ENCODE results near the gene XAGE2. TPM values are rescaled to one million over a fixed set of nuclear protein-coding genes. Genes with fewer than 3 reads are reported as not detected.
"Not testable (repeated sequence)": the region's sequence is repeated elsewhere in the genome, so short reads cannot be mapped to it uniquely, and the experiment has no call there.

The XAGE2 gene, protein sequence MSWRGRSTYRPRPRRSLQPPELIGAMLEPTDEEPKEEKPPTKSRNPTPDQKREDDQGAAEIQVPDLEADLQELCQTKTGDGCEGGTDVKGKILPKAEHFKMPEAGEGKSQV
- not detected in 2 replicates for total RNA-seq (2014; rRNA removed)
- not detected for polyA plus RNA-seq (2012)

DNA sequence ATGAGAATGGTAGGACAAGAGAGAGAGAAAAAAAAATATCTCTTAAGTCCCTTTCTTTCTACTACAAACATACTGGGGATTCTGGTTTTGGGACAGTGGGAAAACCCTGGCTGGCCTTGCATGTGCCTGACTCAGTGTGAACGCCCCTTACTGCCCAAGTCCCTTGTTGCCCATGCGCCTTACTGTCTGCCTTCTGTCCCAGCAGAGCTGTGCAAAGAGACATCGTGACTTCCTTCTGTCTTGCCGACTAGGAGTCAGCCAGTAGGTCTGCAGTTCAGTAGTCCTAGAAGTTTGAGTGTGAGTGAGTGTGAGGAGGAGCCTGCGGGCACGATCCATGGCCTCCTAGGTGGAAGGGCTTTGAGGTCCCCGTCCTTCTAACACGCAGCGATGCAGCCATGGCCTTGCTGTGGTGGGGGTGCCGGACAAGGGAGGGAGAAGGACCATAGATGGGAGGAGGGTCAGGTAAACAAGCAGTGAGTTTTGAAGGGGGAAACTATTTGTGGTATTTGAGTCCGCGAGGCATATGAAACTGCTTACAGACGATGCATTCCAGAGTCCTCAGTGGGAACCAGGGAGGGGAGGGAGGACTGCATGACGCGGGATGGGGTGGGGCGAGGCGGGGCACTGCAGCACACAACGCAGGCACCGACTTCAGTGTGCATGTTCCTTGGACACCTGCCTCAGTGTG lies at the start of gene XAGE2:
XAGE2 (plus strand) TSS at position 654 of the 688 bp plus-strand sequence. CDS start 994 bp downstream, outside the sequence.
- DNase-seq (ENCODE audit: low read depth) = no peak

DNA sequence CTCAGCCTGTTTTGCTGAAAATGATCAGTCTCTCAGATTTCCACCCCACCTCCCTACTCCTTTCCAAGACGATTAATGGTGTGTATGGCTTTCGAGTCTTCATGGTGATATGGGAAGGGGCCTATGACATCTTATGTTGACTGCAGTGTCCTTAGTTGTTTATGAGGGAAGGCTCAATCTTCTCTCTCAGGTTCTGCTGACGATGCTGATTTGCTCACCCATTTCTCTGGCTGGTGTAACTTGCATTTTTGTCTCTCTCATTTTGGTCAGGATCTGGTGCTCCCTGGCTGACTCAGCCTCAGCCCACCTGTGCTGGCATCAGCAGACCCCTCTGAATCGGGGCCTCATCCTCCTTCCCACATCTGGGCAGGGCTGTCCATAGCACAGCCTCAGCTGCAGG lies 31.4 kb upstream of the XAGE2 start:
- no peak for DNase-seq (ENCODE audit: low read depth)

DNA sequence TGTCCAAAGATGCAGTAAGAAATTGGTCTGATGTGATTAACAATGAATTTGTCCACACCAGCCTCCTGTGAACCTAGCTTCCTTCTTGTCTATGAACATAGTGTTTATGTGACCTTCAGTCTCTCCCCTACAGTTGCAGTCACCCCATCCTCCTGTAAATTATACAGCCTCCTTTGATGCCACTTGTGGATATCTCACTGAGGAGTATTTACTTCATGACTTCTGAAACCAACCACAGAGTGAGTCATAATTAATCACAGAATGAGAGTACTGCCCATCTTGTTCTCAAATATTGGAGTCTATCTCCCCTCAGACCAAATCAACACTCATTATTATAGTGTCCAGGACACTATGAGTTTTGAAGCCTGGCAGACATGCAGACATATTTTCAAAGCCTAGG lies 27.3 kb upstream of the XAGE2 start:
- DNase-seq (ENCODE audit: low read depth) = peak; percentile 55

DNA sequence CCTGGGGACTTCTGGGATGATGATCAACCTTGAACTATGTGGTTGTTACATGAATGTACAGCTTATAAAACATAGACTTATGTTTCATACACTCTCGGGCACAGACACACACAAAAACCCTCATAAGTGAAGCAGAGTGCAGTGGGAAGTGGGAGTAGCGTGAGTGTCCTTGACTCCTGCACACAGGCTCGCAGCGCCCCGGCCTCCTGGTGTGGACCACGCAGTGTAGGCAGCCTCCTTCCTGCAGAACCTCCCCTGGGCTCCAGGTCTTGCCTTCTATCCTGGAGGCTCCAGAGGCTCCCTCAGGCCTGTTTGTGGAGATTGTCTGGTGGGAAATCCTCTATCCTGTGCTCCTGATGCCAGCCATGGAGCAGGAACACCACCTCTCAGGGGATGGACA lies 25.7 kb upstream of the XAGE2 start:
- DNase-seq (ENCODE audit: low read depth) = not testable (repeated sequence)

DNA sequence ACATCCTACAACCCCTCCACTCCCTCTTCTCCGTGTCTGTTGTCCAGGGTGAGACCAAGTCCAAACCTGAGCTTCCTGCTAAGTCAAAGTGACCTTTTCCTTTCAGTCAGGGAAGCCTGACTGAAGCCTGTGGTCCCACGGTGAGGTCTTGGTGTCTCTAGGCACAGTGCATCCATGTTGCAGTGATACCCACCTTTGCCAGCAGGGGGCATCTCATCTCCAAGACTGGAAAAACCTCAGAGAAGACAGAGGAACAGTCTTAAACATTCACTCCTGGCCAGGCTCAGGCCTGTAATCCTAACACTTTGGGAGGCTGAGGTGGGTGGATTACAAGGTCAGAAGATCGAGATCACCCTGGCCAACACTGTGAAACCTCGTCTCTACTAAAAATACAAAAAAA lies 23.4 kb upstream of the XAGE2 start:
- DNase-seq (ENCODE audit: low read depth) = peak; percentile 38

DNA sequence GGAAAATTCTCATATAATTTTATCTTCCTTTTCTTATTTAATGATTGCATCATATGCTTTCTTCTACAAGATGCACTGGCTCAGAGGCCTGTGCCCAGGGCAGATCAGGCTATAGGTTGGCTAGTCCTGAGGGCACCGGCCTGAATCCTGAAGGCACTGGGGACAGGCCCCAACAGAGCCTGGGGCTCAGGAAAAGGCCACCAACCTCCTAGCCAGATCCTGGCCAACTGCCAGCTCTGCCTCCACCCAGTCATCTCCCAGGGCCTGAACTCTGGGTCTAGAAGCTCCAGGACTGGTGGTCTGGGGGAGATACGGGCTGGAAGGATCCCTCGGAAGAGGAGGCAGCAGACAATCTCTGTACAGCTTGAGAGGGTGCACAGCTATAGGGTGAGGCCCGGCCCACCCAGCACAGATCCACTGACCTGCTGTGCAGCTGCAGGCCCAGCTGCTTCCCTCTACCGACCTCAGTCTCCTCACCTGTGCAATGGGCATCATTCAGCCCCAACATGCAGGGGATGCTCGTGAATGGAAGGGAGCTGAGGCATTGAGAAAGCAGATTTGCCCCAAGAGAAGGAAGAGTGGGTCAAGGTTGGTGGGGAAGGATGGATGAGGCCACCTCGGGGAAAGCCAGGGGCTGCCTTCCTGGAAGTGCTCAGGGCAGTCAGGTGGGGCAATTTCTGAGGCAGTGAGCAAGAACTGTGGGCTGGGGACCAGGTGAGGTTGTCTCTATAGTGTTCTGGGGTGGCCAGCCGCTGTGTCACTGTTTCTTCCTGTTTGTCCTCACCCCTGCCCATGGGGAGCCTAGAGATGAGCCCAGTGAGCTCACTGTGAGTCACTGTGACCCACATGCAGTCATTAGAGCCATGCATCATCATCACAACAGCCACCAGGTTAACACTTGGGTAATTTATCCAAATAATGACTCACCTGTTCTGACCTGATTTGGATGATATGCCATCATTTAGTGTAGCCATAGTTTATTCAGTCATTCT lies 22.4 kb upstream of the XAGE2 start:
- peak; percentile 46 for DNase-seq (ENCODE audit: low read depth)

DNA sequence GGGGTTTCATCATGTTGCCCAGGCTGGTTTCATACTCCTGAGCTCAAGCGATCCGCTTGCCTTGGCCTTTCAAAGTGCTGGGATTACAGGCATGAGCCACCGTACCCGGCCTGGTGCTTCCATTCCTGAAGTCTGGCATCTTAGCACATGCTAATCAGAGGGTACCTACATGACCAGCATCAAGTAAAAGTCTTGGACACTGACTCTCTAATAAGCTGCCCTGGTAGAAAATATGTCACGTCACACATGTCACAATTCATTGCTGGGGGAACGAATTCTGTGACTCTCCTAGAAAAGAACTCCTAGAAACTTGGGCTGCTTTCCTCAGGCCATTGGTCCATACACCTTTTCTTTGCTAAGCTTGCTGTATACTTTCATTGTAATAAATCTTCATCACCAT lies 19.1 kb upstream of the XAGE2 start:
- no peak for DNase-seq (ENCODE audit: low read depth)

DNA sequence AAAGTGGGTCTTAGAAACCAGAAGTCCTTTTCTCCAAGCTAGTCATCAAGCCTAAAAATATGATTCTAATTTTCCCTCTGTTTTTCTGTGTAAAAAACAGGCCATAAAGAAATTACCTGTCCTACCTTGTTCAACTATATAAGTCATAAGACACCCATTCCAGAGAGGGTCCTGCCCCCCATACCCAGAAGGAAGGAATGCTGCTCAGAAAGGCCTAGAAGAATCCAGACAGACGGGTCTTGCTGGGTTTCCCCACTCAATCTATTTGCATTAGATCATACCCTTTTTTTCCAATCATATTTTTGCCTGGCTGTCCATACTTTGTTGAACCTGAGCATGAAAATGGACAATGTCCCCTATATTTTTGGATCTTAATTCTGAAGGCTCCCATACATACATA lies 16.3 kb upstream of the XAGE2 start:
- DNase-seq (ENCODE audit: low read depth) = no peak

DNA sequence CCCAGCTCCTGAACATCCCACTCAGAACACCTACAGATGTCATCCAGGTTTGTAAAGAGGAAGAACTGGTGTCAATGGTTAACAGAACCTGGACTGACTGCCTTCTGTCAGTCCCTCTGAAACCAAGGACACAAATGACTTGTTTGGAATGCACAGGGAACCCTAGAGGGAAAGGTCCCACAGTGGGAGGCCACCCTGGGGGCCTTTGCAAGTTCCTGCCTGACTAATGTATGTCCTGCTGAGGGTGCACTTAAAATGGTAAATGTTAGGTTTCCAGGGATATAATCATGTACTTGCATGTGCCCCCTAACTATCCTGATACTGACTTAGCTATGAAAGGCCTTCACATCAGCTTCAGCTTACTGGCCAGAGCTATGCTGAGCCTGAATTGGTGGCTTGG lies 15.0 kb upstream of the XAGE2 start:
- no peak for DNase-seq (ENCODE audit: low read depth)

DNA sequence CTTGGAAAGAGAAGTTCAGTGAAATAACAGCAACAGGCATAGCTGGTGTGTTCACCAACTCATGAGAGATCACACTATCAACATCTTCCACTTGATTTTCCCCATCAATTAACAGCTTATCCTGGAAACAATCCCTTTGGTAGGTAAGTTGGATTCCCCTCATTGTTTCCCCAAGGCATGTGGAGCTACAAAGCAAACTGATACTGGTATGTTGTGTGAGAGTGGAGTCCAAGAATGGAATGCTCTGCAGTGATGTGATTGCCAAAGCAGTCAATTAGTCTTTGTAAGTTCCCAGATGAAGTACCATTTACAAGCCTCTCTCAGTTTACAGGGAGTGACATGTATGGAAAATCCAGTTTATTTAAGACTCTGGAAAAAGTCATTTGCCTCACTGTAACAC lies 13.7 kb upstream of the XAGE2 start:
- DNase-seq (ENCODE audit: low read depth) = no peak

DNA sequence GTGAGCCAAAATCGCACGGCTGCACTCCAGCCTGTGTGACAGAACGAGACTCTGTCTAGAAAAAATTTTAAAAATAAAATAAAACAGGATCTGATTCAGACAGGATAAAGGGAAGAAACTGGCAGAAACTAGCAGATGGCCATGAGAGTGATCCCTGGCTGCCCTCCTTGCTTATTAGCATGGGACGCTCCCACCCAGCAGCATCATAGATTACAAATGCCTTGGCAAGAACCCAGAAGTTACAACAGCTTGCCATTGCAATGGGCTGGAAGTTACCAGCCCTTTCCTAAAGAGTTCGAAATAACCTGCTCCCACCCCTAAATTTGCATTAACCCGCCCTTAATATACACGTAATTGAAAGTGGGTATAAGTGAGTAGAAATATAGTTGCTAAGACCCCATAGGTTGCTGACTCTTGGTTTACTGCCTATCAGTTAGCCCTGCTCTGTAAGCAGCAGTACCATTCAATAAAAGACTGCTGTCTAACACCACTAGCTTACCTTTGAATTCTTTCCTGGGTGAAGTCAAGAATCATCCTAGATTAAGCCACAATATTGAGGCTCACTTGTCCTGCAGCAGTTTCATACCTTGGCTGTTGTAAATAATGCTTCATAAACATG lies 9.1 kb upstream of the XAGE2 start:
- peak; percentile 8 for DNase-seq (ENCODE audit: low read depth)

DNA sequence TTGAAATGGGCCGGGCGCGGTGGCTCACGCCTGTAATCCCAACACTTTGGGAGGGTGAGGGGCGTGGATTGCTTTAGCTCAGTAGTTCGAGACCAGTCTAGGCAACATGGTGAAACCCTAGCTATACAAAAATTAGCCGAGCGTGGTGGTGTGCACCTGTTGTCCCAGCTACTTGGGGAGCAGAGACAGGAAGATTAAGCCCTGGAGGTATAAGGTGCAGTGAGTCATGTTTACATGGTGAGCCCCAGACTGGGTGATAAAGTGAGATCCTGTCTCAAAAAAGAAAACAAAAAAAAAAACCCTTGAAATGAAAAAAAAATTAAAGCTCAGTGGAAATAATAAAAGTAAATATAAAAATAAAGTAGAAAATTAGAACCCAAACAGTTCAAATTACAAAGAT lies 6.9 kb upstream of the XAGE2 start:
- DNase-seq (ENCODE audit: low read depth) = no peak

DNA sequence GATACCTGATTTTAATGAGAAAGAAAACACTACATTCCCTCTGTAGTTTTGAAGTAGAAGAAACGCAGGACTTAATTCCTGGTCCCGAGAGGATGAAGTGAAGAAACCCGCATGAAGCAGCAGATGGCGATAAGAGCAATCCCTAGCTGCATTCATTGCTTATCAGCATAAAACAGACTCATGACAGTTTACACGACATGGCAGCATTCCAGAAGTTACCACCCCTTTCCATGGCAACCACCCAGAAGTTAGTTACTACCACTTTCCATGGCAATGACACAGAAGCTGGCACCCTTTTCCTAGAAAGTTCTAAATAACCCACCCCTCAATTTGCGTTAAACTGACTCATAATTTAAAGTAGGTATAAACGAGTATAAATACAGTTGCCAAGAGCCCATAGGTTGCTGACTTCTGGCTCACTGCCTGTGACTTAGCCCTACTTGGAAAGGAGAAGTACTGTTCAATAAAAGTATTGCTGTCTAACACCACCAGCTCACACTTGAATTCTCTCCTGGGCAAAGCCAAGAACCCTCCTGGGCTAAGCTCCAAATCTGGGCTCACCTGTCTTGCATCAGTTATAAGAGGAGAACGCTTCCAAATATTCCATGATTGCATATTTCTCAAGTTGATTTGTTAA lies 5.5 kb upstream of the XAGE2 start:
- peak; percentile 13 for DNase-seq (ENCODE audit: low read depth)

DNA sequence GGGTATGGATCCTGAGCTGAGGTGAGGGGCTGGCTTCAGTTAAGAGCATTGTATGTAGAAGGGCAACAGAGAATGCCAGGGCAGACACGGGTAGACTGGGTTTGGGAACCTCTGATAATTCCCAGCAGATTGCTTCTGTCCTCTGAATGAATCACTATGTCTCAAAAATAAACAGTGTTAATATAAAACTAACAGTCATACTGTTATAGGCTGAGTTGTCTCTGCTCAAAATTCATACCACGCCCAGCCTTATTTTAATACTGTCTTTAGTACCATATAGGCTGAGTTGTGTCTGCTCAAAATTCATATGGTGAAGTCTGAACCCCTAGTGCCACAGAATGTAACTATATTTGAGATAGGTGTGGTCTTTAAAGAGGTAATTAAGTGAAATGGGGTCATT lies 10.0 kb downstream of the XAGE2 start:
- DNase-seq (ENCODE audit: low read depth) = no peak

DNA sequence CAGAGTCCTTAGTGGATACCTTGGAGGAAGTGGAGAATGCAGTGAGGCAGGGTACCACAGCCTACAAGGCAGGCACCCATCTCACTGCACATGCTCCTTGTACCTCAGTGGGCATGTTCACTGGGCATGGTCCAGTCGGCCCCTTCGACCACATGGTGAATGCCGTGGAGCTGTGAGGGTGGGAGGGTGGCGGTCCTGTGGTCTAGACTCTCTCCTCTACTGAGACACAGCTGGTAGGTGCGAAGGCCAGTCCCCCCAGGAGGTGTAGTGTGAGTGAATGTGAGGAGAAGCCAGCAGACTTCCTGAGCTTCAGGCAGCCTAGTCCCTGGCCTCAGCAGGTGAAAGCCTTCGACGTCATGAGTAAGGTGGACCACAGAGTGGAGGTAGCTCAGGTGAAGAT lies 12.2 kb downstream of the XAGE2 start:
- DNase-seq (ENCODE audit: low read depth) = no peak

DNA sequence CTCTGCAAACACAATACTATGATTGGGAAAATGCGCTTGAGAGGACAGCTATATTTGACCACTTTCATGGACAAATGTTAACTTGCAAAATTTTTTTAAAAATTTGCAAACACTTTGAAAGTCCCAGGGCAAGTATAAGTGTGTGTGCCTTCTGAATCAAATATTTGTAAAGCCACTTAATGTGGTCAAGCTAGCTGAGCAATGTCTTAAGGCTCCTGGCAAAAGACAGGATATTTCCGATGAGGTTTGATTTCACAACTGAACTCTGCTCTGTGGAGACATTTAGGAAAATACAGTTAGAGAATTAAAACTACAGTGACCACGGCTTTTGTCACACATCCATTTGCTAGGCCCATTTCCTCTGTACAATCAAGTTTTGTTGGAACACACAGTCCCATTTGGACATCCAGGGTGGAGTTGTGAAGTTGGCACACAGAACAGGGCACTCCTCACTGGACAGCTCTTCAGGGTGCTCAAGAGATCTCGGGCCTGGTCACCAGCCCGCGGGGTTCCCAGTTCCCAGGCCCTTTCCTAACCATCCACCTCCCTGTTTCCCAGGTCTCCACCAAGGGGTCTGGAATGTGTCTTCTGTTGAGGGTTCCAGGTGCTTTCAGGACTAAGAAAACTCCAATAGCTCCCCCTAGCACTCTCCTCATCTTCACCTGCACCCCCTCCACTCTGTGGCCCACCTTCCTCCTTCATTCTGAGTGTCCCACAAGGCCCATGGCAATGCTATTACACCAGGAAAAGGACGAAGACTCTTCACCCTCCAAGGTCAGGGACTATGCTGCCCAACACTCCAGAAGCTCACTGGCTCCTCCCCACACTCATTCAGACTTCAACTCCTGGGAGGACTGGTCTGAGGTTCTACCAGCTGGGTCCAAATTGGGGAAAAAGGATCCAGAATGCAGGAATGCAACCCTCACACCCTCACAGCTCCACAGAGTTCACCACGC lies 41.9 kb downstream of the XAGE2 start:
- DNase-seq (ENCODE audit: low read depth) = no peak

DNA sequence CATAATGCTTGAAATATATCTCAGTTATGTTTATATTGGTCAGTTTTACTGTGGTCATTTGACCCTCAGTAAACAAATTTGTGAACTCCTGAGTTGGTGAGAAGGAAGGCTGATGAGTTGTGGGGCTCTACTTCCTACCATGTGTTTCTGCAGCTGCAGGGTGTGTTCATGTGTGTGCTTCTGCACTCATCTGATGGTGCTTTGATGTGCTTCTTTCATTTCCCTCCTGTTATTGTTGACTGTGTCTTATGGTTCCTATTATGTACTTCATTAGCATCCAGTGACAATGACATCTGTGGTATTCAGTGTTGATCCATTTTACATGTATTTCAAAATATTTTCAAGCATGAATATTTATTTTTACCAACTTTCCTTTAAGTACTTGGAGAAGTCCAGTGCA lies 46.5 kb downstream of the XAGE2 start:
- no peak for DNase-seq (ENCODE audit: low read depth)

DNA sequence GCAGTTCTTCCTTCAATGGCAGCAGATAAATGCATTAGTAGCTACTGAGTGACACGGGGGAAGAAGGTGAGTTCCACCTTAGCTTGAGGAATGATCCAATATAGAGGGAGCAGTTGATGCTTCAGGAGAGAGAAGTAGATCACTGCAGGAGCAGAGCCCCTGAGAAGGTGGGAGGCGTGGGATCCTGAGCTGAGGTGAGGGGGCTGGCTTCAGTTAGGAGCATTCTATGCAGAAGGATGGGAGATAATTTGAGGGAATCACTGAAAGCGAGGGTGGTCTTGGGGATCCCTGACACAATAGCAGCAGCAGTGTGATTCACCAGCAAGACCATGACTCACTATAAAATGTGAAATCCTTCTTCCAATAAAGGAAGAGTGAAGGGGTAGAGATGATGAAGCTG lies 48.0 kb downstream of the XAGE2 start:
- no peak for DNase-seq (ENCODE audit: low read depth)

DNA sequence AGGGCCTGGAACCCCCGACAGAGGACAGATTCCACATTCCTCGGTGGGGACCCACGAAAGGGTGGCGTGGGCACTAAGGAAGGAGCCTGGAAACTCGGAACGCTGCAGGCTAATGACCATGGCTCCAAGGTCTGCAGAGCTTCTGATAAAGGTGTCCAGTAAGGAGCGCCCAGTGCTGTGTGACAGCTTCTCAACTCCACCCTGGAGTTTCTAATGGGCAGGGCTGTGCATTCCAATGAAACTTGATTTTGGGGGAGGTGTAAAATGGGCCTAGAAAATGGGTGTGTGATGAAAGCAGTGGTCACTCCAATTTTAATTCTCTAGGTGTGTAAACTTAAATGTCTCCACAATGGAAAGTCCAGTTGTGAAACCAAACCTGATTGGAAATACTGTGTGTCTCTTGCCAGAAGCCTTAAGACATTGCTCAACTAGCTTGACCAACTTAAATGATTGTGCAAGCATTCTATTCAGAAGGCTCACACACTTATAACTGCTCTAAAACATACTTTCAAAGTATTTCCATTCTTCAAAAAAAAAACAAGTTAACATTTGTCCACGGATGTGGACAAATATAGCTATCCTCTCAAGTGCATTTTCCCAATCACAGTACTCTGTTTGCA lies 52.1 kb downstream of the XAGE2 start:
- DNase-seq (ENCODE audit: low read depth) = no peak

DNA sequence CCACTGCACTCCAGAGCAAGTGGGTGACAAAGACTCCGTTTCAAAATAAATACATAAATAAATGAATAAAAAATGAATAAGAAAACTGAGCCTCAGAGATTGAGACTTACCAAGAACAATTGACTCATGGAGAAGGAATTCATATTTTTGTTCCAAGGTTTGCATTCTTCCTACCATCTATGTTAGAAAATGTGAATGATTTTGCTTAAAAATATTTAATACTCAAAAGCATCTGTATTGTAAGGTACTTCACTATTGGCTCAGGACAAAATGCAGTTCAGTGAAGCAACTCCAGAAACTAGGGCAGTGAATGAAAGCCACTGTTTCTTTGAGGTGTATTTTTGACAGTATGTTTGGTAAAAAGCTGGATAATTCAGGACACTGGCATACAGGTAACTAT lies 54.1 kb downstream of the XAGE2 start:
- DNase-seq (ENCODE audit: low read depth) = peak; percentile 73

Data from LHCN-M2 (cell line).